ENCODE measurements around the gene TRIM44.

The TRIM44 gene

DNA sequence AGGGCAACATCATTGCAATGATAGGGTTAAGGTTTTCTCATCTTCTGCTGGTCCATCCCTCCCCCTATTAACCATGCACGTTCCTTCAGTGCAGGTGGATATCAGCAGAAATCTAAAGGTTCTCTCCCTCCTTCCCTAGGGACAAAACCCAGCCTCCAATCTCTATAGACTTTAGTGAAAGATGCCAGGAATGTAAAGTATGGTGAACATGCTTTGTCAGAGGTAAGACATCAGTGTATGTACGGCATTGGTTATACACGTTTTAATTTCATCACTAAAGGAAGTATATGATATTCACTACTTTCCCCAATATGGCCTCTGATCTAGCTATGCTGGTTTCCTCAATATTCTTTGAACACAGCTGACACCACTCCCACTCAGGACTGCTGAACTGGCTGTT lies 200.1 kb downstream of the TRIM44 start:
- no peak for DNase-seq

- DNase-seq = no peak
These were observed 201.6 kb downstream of the TRIM44 start for GRCh38 chr11:35864131-35864530.

- no peak for DNase-seq
These were observed 204.0 kb downstream of the TRIM44 start for GRCh38 chr11:35866601-35867000.

All from activated T-cell treated with anti-CD3 and anti-CD28 coated beads for 4 hours (primary cell).